SK-N-SH treated with all-trans-retinoic acid at 6 μM for 48 hours (cell line): ENCODE measurements around the gene RELL1.

Experiments used
- ATAC-seq: fragments of 200-7000 bp; cut with Tn5 transposase; 3 replicates; pipeline ENCODE4 v1.9.1; 2020; ENCODE audit warnings: mild to moderate bottlenecking, moderate library complexity
- BACH2 ChIP-seq: fragments of 250-450 bp; sonication (Bioruptor Pico); IDR thresholded peaks from 2 replicates; pipeline ENCODE4 v1.9.0; 2021; ENCODE audit warnings: mild to moderate bottlenecking, borderline replicate concordance
- CREB5 ChIP-seq: fragments of 250-450 bp; sonication (Bioruptor Pico); IDR thresholded peaks from 2 replicates; pipeline ENCODE4 v1.5.1; 2020; ENCODE audit warnings: low read depth, mild to moderate bottlenecking, moderate library complexity
- GLIS3 ChIP-seq: fragments of 250-450 bp; sonication (Bioruptor Pico); IDR thresholded peaks from 2 replicates; pipeline ENCODE4 v1.5.0; 2020; ENCODE audit warnings: mild to moderate bottlenecking, moderate library complexity
- ISL1 ChIP-seq: fragments of 250-450 bp; sonication (Bioruptor Pico); IDR thresholded peaks from 2 replicates; pipeline ENCODE4 v2.1.2; 2022; ENCODE audit warnings: mild to moderate bottlenecking, moderate library complexity
- OSR1 ChIP-seq: fragments of 250-450 bp; sonication (Bioruptor Pico); IDR thresholded peaks from 2 replicates; pipeline ENCODE4 v1.8.0; 2022; ENCODE audit warnings: moderate library complexity, mild to moderate bottlenecking, inconsistent platforms
- POU6F1 ChIP-seq: fragments of 250-450 bp; sonication (Bioruptor Pico); IDR thresholded peaks from 2 replicates; pipeline ENCODE4 v1.8.0; 2021; ENCODE audit warnings: low read depth, mild to moderate bottlenecking, moderate library complexity, borderline replicate concordance
- PPARA ChIP-seq: fragments of 250-450 bp; sonication (Bioruptor Pico); IDR thresholded peaks from 2 replicates; pipeline ENCODE4 v1.5.0; 2020; ENCODE audit warnings: mild to moderate bottlenecking, borderline replicate concordance
- SNAI2 ChIP-seq: fragments of 250-450 bp; sonication (Bioruptor Pico); IDR thresholded peaks from 2 replicates; pipeline ENCODE4 v1.5.0; 2020; ENCODE audit warnings: mild to moderate bottlenecking, moderate library complexity
- TCF4 ChIP-seq: fragments of 250-450 bp; sonication (Bioruptor Pico); IDR thresholded peaks from 2 replicates; pipeline ENCODE4 v1.8.0; 2021; ENCODE audit warnings: mild to moderate bottlenecking, moderate library complexity, borderline replicate concordance
- TOX ChIP-seq: fragments of 250-450 bp; sonication (Bioruptor Pico); IDR thresholded peaks from 2 replicates; pipeline ENCODE4 v1.8.0; 2021; ENCODE audit warnings: mild to moderate bottlenecking, moderate library complexity, borderline replicate concordance
- ZC3H10 ChIP-seq: fragments of 250-450 bp; sonication (Bioruptor Pico); IDR thresholded peaks from 2 replicates; pipeline ENCODE4 v1.5.1; 2021; ENCODE audit warnings: mild to moderate bottlenecking, moderate library complexity
- ZNF565 ChIP-seq: fragments of 450-650 bp; formaldehyde crosslinking; conservative IDR thresholded peaks from 2 replicates; pipeline ENCODE4 v1.5.0; 2020; ENCODE audit warnings: low read depth, mild to moderate bottlenecking, moderate library complexity
- ZNF70 ChIP-seq: fragments of 450-650 bp; formaldehyde crosslinking; IDR thresholded peaks from 2 replicates; pipeline ENCODE4 v1.5.0; 2020; ENCODE audit warnings: mild to moderate bottlenecking, moderate library complexity
- ZNF8 ChIP-seq: fragments of 450-650 bp; formaldehyde crosslinking; IDR thresholded peaks from 2 replicates; pipeline ENCODE4 v1.5.0; 2020; ENCODE audit warnings: mild to moderate bottlenecking, moderate library complexity
- TF ChIP-seq, protein P1 (sequence below): fragments of 250-450 bp; sonication (Bioruptor Pico); IDR thresholded peaks from 2 replicates; pipeline ENCODE4 v1.5.0; 2020; ENCODE audit warnings: mild to moderate bottlenecking, moderate library complexity
- TF ChIP-seq, protein P2 (sequence below): fragments of 250-450 bp; sonication (Bioruptor Pico); IDR thresholded peaks from 2 replicates; pipeline ENCODE4 v1.5.1; 2021; ENCODE audit warnings: mild to moderate bottlenecking, moderate library complexity

RELL1 gene

GRCh38 chr4:37679301-37679700 is 6.9 kb downstream of the RELL1 start:
- no peak for ATAC-seq

GRCh38 chr4:37678624-37679023 is 7.6 kb downstream of the RELL1 start:
- TF ChIP-seq ZC3H10 (CRISPR knock-in tag) (no peak), ISL1 (CRISPR knock-in tag) (peak; percentile 39)
- ATAC-seq, result peak; percentile 53

More at GRCh38 chr4:37679301-37679700, 6.9 kb downstream of the RELL1 start:
- TF ChIP-seq ZNF8 (CRISPR knock-in tag) (no peak), CREB5 (CRISPR knock-in tag) (no peak), ZNF70 (no peak), GLIS3 (CRISPR knock-in tag) (no peak), ISL1 (CRISPR knock-in tag) (no peak), TCF4 (CRISPR knock-in tag) (no peak), ZC3H10 (CRISPR knock-in tag) (no peak), OSR1 (no peak), BACH2 (CRISPR knock-in tag) (no peak), PPARA (CRISPR knock-in tag) (no peak), TOX (CRISPR knock-in tag) (no peak)
- TF ChIP-seq, protein P1, sequence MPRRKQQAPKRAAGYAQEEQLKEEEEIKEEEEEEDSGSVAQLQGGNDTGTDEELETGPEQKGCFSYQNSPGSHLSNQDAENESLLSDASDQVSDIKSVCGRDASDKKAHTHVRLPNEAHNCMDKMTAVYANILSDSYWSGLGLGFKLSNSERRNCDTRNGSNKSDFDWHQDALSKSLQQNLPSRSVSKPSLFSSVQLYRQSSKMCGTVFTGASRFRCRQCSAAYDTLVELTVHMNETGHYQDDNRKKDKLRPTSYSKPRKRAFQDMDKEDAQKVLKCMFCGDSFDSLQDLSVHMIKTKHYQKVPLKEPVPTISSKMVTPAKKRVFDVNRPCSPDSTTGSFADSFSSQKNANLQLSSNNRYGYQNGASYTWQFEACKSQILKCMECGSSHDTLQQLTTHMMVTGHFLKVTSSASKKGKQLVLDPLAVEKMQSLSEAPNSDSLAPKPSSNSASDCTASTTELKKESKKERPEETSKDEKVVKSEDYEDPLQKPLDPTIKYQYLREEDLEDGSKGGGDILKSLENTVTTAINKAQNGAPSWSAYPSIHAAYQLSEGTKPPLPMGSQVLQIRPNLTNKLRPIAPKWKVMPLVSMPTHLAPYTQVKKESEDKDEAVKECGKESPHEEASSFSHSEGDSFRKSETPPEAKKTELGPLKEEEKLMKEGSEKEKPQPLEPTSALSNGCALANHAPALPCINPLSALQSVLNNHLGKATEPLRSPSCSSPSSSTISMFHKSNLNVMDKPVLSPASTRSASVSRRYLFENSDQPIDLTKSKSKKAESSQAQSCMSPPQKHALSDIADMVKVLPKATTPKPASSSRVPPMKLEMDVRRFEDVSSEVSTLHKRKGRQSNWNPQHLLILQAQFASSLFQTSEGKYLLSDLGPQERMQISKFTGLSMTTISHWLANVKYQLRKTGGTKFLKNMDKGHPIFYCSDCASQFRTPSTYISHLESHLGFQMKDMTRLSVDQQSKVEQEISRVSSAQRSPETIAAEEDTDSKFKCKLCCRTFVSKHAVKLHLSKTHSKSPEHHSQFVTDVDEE (CRISPR knock-in tag), result no peak
- TF ChIP-seq, protein P2, sequence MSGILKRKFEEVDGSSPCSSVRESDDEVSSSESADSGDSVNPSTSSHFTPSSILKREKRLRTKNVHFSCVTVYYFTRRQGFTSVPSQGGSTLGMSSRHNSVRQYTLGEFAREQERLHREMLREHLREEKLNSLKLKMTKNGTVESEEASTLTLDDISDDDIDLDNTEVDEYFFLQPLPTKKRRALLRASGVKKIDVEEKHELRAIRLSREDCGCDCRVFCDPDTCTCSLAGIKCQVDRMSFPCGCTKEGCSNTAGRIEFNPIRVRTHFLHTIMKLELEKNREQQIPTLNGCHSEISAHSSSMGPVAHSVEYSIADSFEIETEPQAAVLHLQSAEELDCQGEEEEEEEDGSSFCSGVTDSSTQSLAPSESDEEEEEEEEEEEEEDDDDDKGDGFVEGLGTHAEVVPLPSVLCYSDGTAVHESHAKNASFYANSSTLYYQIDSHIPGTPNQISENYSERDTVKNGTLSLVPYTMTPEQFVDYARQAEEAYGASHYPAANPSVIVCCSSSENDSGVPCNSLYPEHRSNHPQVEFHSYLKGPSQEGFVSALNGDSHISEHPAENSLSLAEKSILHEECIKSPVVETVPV, result no peak

- ATAC-seq, result no peak
- TF ChIP-seq, protein P2, result no peak
- TF ChIP-seq POU6F1 (CRISPR knock-in tag) (no peak), SNAI2 (CRISPR knock-in tag) (no peak), OSR1 (no peak)
Observed at GRCh38 chr4:37675587-37676290, 10.4 kb downstream of the RELL1 start.

DNA sequence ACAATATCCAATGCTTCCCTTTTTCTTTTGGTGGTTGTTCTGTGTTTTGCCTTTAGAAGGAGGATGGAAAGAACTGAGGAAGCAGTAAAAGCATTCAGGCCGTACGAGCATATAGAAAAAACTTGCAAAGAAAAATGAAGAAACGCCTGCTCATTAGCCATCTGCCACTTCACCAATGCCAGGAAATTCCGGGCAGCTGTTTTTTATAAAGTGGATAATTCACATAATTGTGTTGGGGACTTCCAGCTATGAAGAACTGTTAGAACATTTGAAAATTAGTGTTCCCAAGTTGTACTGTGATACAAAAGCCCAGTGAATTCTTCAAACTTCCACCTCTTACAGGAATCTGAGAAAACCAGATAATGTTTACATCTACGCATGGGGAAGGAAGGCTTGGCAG is 11.7 kb downstream of the RELL1 start:
- TF ChIP-seq ZNF565 (CRISPR knock-in tag) (no peak), TCF4 (CRISPR knock-in tag) (peak; percentile 50; the same call in 1 of the 2 replicates)
- no peak; the same call in 2 of the 3 replicates for ATAC-seq
